NOMO-1 (cell line): ENCODE data around the gene PLAC8.
"Not testable (repeated sequence)": the region's sequence is repeated elsewhere in the genome, so short reads cannot be mapped to it uniquely, and the experiment has no call there.

ENCODE experiments used
- DNase-seq, 2 experiments: peaks; one replicate each; lab custom pipeline; 2025; ENCODE audit not compliant: unreplicated experiment in 2 of 2; lab: John Stamatoyannopoulos, UW

Gene PLAC8

GRCh38 chr4:83074086-83074704 lies 40.3 kb downstream of the PLAC8 start:
- peak; percentile 85 to 86 for DNase-seq

- DNase-seq = no peak
Measured at GRCh38 chr4:83071116-83071515, 43.4 kb downstream of the PLAC8 start.

GRCh38 chr4:83067058-83067639 lies 47.4 kb downstream of the PLAC8 start:
- no peak for DNase-seq

GRCh38 chr4:83065266-83065665 lies 49.3 kb downstream of the PLAC8 start:
- DNase-seq = peak in 1 of 2 experiments; percentile 21

GRCh38 chr4:83062739-83063138 lies 51.8 kb downstream of the PLAC8 start:
- DNase-seq = no peak

- peak; percentile 9 to 29 for DNase-seq
Measured at GRCh38 chr4:83054928-83055327, 59.6 kb downstream of the PLAC8 start.

- DNase-seq = not testable (repeated sequence)
Measured at GRCh38 chr4:83048781-83049180, 65.7 kb downstream of the PLAC8 start.

- DNase-seq = no peak
Measured at GRCh38 chr4:83046693-83047473, 67.6 kb downstream of the PLAC8 start.

GRCh38 chr4:83043801-83044407 lies 70.6 kb downstream of the PLAC8 start:
- peak; percentile 64 to 86 for DNase-seq

GRCh38 chr4:83043157-83043556 lies 71.4 kb downstream of the PLAC8 start:
- DNase-seq = not testable (repeated sequence)

GRCh38 chr4:83040269-83040668 lies 74.3 kb downstream of the PLAC8 start:
- no peak for DNase-seq
